ENCODE data around the gene TTLL9. TPM values are rescaled to one million over a fixed set of nuclear protein-coding genes. Genes with fewer than 3 reads are reported as not detected.

The TTLL9 gene
- total RNA-seq, 6 donors from 2014 or later = 0.31 to 20.7 (median 4.4) TPM

GRCh38 chr20:31979713-31980426 is 109.4 kb downstream of the TTLL9 start:
- TF ChIP-seq POLR2AphosphoS5 (IDR thresholded peaks at IDR 0.05) (no peak), CTCF (IDR thresholded peaks at IDR 0.05) (no peak), POLR2A (IDR thresholded peaks at IDR 0.05) (no peak)
- H3K9me3 ChIP-seq = no peaks in the 10 kb centered on the region
- no peak overlapping the region for H3K4me3 ChIP-seq
- H3K27ac ChIP-seq = no peak overlapping the region
- H3K27me3 ChIP-seq = no peaks in the 10 kb centered on the region
- H3K4me1 ChIP-seq = no peaks in the 10 kb centered on the region
- no peaks in the 10 kb centered on the region for H3K36me3 ChIP-seq
- 62% methylated on average over 6 of the region's 6 CpGs for WGBS, 2 donors
- no peak for ATAC-seq (ENCODE audit: low FRiP score in 2 of 2)
- DNase-seq = no peak

- Histone ChIP-seq H3K9me3 (no peaks in the 10 kb centered on the region), H3K27ac (no peak overlapping the region), H3K27me3 (no peaks in the 10 kb centered on the region), H3K4me1 (no peaks in the 10 kb centered on the region), H3K36me3 (no peaks in the 10 kb centered on the region), H3K4me3 (no peak overlapping the region)
- WGBS, 2 donors = 69 to 83% methylated on average over 2 of the region's 2 CpGs
- ATAC-seq (ENCODE audit: low FRiP score in 2 of 2) (no peak), DNase-seq (no peak)
- no peak for TF ChIP-seq POLR2AphosphoS5 (IDR thresholded peaks at IDR 0.05)
- TF ChIP-seq EP300 (IDR thresholded peaks at IDR 0.05) = no peak
- no peak for TF ChIP-seq CTCF (IDR thresholded peaks at IDR 0.05)
- no peak for TF ChIP-seq POLR2A (IDR thresholded peaks at IDR 0.05)
Measured at GRCh38 chr20:31981784-31982183, 111.3 kb downstream of the TTLL9 start.

GRCh38 chr20:31984981-31985471 is 114.6 kb downstream of the TTLL9 start:
- H3K36me3 ChIP-seq = no peaks in the 10 kb centered on the region
- H3K9me3 ChIP-seq = no peaks in the 10 kb centered on the region
- DNase-seq (no peak), ATAC-seq (ENCODE audit: low FRiP score in 2 of 2) (peak in 1 of 2 donors; percentile 21)
- WGBS, 2 donors = 34 to 40% methylated on average over 6 of the region's 6 CpGs
- no peak overlapping the region for H3K4me3 ChIP-seq
- H3K4me1 ChIP-seq = no peaks in the 10 kb centered on the region
- H3K27ac ChIP-seq = no peak overlapping the region
- no peaks in the 10 kb centered on the region for H3K27me3 ChIP-seq
- TF ChIP-seq CTCF (IDR thresholded peaks at IDR 0.05) = no peak
- no peak for TF ChIP-seq POLR2AphosphoS5 (IDR thresholded peaks at IDR 0.05)
- no peak for TF ChIP-seq POLR2A (IDR thresholded peaks at IDR 0.05)
- TF ChIP-seq EP300 (IDR thresholded peaks at IDR 0.05) = no peak

GRCh38 chr20:31987744-31988143 is 117.3 kb downstream of the TTLL9 start:
- DNase-seq (no peak), ATAC-seq (ENCODE audit: low FRiP score in 2 of 2) (no peak)
- H3K36me3 ChIP-seq = no peaks in the 10 kb centered on the region
- no peaks in the 10 kb centered on the region for H3K4me1 ChIP-seq
- TF ChIP-seq CTCF (IDR thresholded peaks at IDR 0.05) = no peak
- TF ChIP-seq POLR2AphosphoS5 (IDR thresholded peaks at IDR 0.05) = no peak
- TF ChIP-seq EP300 (IDR thresholded peaks at IDR 0.05) = no peak
- TF ChIP-seq POLR2A (IDR thresholded peaks at IDR 0.05) = no peak
- 44 to 82% methylated on average over 1 of the region's 1 CpG for WGBS, 2 donors
- no peaks in the 10 kb centered on the region for H3K9me3 ChIP-seq
- no peak overlapping the region for H3K27ac ChIP-seq
- no peaks in the 10 kb centered on the region for H3K27me3 ChIP-seq
- no peak overlapping the region for H3K4me3 ChIP-seq

Data from upper lobe of left lung (tissue), 6 donors.